ENCODE measurements around the gene HSP90AA1. TPM values are rescaled to one million over a fixed set of nuclear protein-coding genes. Genes with fewer than 3 reads are reported as not detected.

Gene HSP90AA1
- total RNA-seq, 2 donors from 2014 or later, result 197 to 251 TPM

- Histone ChIP-seq H3K27ac (no peak overlapping the region), H3K4me3 (no peak overlapping the region), H3K36me3 (replicated peaks in 1 of 2; ENCODE audit: insufficient read depth in 1 of 2, low read depth in 2 of 2) (peaks cover 39 to 64% of the 10 kb centered on the region in 2 donors), H3K4me1 (peaks cover 11% of the 10 kb centered on the region), H3K27me3 (no peaks in the 10 kb centered on the region), H3K9me3 (no peaks in the 10 kb centered on the region)
- no peak for TF ChIP-seq CTCF (IDR thresholded peaks at IDR 0.05)
- TF ChIP-seq POLR2A (IDR thresholded peaks at IDR 0.05), result no peak
- DNase-seq (no peak), ATAC-seq (no peak)
- intact Hi-C loops (cut with DNase I), result no loop called here
- WGBS, 2 donors, result 85 to 90% methylated on average over 8 to 9 of the region's 9 CpGs
Observed at GRCh38 chr14:102042699-102043098, 44.1 kb downstream of the HSP90AA1 start.

GRCh38 chr14:102040153-102040552 lies 46.7 kb downstream of the HSP90AA1 start:
- TF ChIP-seq CTCF (IDR thresholded peaks at IDR 0.05) (no peak), POLR2A (IDR thresholded peaks at IDR 0.05) (no peak)
- H3K27ac ChIP-seq, result no peak overlapping the region
- no peaks in the 10 kb centered on the region for H3K27me3 ChIP-seq
- ATAC-seq (no peak), DNase-seq (no peak)
- no peaks in the 10 kb centered on the region for H3K4me1 ChIP-seq
- no peaks in the 10 kb centered on the region for H3K9me3 ChIP-seq
- H3K36me3 ChIP-seq (replicated peaks in 1 of 2; ENCODE audit: insufficient read depth in 1 of 2, low read depth in 2 of 2), result peaks cover 39 to 81% of the 10 kb centered on the region in 2 donors
- H3K4me3 ChIP-seq, result no peak overlapping the region
- intact Hi-C loops (cut with DNase I), result no loop called here
- WGBS, 2 donors, result 92 to 95% methylated on average over 13 of the region's 13 CpGs

GRCh38 chr14:102039157-102039556 lies 47.7 kb downstream of the HSP90AA1 start:
- DNase-seq (no peak), ATAC-seq (no peak)
- intact Hi-C loops (cut with DNase I), result no loop called here
- Histone ChIP-seq H3K9me3 (no peaks in the 10 kb centered on the region), H3K27ac (no peak overlapping the region), H3K4me1 (no peaks in the 10 kb centered on the region), H3K4me3 (no peak overlapping the region), H3K36me3 (replicated peaks in 1 of 2; ENCODE audit: insufficient read depth in 1 of 2, low read depth in 2 of 2) (peaks cover 38 to 81% of the 10 kb centered on the region in 2 donors), H3K27me3 (no peaks in the 10 kb centered on the region)
- TF ChIP-seq POLR2A (IDR thresholded peaks at IDR 0.05) (no peak), CTCF (IDR thresholded peaks at IDR 0.05) (no peak)
- WGBS, 2 donors, result 92 to 93% methylated on average over 10 to 16 of the region's 16 CpGs

- Histone ChIP-seq H3K27ac (no peak overlapping the region), H3K4me1 (no peaks in the 10 kb centered on the region), H3K36me3 (replicated peaks in 1 of 2; ENCODE audit: insufficient read depth in 1 of 2, low read depth in 2 of 2) (peaks cover 30 to 83% of the 10 kb centered on the region in 2 donors), H3K9me3 (no peaks in the 10 kb centered on the region), H3K27me3 (no peaks in the 10 kb centered on the region), H3K4me3 (no peak overlapping the region)
- ATAC-seq, result no peak
- DNase-seq, result no peak
- intact Hi-C loops (cut with DNase I), result no loop called here
- 53 to 68% methylated on average over 1 of the region's 1 CpG for WGBS, 2 donors
- TF ChIP-seq POLR2A (IDR thresholded peaks at IDR 0.05) (no peak), CTCF (IDR thresholded peaks at IDR 0.05) (no peak)
Observed at GRCh38 chr14:102037686-102038085, 49.2 kb downstream of the HSP90AA1 start.

GRCh38 chr14:102035914-102036313 lies 50.9 kb downstream of the HSP90AA1 start:
- no peak for ATAC-seq
- no peaks in the 10 kb centered on the region for H3K9me3 ChIP-seq
- H3K4me3 ChIP-seq, result no peak overlapping the region
- TF ChIP-seq POLR2A (IDR thresholded peaks at IDR 0.05), result no peak
- no peak for TF ChIP-seq CTCF (IDR thresholded peaks at IDR 0.05)
- peaks cover 13 to 79% of the 10 kb centered on the region in 2 donors for H3K36me3 ChIP-seq (replicated peaks in 1 of 2; ENCODE audit: insufficient read depth in 1 of 2, low read depth in 2 of 2)
- H3K4me1 ChIP-seq, result no peaks in the 10 kb centered on the region
- no peaks in the 10 kb centered on the region for H3K27me3 ChIP-seq
- H3K27ac ChIP-seq, result no peak overlapping the region
- intact Hi-C loops (cut with DNase I), result no loop called here
- DNase-seq, result no peak
- 90 to 92% methylated on average over 9 of the region's 9 CpGs for WGBS, 2 donors

Measured in body of pancreas (tissue), 4 donors.